GM18520 (cell line): ENCODE data around the gene MC2R.

Experiments used
- ATAC-seq: cut with Tn5 transposase; IDR thresholded peaks from one replicate; pipeline ENCODE4 v1.9.1; 2021; ENCODE audit not compliant: unreplicated experiment

The MC2R gene

GRCh38 chr18:13915391-13915790, at the start of gene MC2R:
TSS of gene MC2R (minus strand) at chr18:13915536. CDS start at chr18:13885518, 30,018 bp downstream.
- no peak for ATAC-seq

- no peak for ATAC-seq
Measured at GRCh38 chr18:13945811-13946210, 30.5 kb upstream of the MC2R start.

GRCh38 chr18:13943338-13943737, 28.0 kb upstream of the MC2R start:
- ATAC-seq = no peak

GRCh38 chr18:13940326-13940725, 25.0 kb upstream of the MC2R start:
- no peak for ATAC-seq

- ATAC-seq = no peak
Measured at GRCh38 chr18:13934676-13935075, 19.3 kb upstream of the MC2R start.

GRCh38 chr18:13934058-13934457, 18.7 kb upstream of the MC2R start:
- no peak for ATAC-seq

GRCh38 chr18:13932285-13933025, 17.1 kb upstream of the MC2R start:
- ATAC-seq = no peak

GRCh38 chr18:13930964-13931363, 15.6 kb upstream of the MC2R start:
- ATAC-seq = no peak

- no peak for ATAC-seq
Measured at GRCh38 chr18:13923221-13923620, 7.9 kb upstream of the MC2R start.

- no peak for ATAC-seq
Measured at GRCh38 chr18:13918898-13919297, 3.6 kb upstream of the MC2R start.

- no peak for ATAC-seq
Measured at GRCh38 chr18:13917401-13917800, 2.1 kb upstream of the MC2R start.

- ATAC-seq = no peak
Measured at GRCh38 chr18:13916559-13916958, 1.2 kb upstream of the MC2R start.

- no peak for ATAC-seq
Measured at GRCh38 chr18:13915995-13916431, 677 bp upstream of the MC2R start.

- no peak for ATAC-seq
Measured at GRCh38 chr18:13914756-13915155, 580 bp downstream of the MC2R start.

- no peak for ATAC-seq
Measured at GRCh38 chr18:13914170-13914569, 1.2 kb downstream of the MC2R start.

- ATAC-seq = no peak
Measured at GRCh38 chr18:13913205-13913604, 2.1 kb downstream of the MC2R start.

GRCh38 chr18:13912601-13913000, 2.7 kb downstream of the MC2R start:
- ATAC-seq = no peak

- ATAC-seq = no peak
Measured at GRCh38 chr18:13910986-13911385, 4.3 kb downstream of the MC2R start.

GRCh38 chr18:13910501-13910900, 4.8 kb downstream of the MC2R start:
- no peak for ATAC-seq

GRCh38 chr18:13909141-13909940, 6.0 kb downstream of the MC2R start:
- no peak for ATAC-seq

GRCh38 chr18:13900633-13901032, 14.7 kb downstream of the MC2R start:
- ATAC-seq = no peak

- ATAC-seq = no peak
Measured at GRCh38 chr18:13895505-13896033, 19.8 kb downstream of the MC2R start.
